SH-SY5Y (cell line): ENCODE results near the gene TLR5.

Experiments
- GATA2 ChIP-seq: IDR thresholded peaks from 2 replicates; pipeline ENCODE4 v1.6.1; 2011; ENCODE audit warnings: mild to moderate bottlenecking, low read depth, low read length
- GATA3 ChIP-seq: IDR thresholded peaks from 2 replicates; pipeline ENCODE4 v1.6.1; 2011; ENCODE audit warnings: low read depth, mild to moderate bottlenecking, low read length, moderate library complexity

The TLR5 gene

DNA sequence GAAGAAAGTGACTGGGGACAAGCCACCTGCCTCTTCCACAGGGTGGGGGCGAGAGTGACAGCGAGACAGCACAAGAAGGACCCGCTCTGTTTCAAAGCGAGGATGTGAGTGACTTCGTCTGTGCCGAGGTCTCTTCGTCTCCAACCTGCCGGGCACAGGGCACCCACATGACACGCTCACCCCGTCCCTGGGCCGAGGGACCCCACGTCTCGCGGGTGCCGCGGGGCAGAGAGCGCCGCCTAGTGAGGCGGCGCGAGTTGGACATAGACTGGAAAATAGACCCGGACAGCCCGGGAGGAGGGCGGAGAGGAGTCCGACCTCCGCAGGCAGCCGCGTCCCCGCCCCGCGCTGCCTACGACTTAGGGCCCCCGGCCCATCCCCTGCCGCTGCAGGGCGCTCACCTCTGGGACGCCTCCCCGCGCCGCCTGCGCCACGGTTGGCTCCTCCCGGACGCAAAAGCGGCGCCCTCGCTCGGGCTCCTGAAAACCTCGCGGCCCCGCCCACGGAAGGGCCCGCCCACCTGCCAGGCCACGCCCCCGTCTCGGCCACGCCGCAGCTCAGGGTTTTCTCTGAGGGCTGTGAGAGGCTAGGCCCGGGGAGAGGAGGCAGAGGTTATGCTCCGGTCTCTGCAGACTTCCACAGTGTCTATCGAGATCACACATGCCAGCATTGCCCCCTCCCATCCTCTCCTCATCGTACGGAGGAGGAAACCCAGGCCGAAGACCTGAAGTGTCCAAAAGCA is at the start of gene TLR5:
Gene TLR5 (minus strand): TSS at position 454 of the 742 bp plus-strand sequence. CDS start 30,217 bp downstream, outside the sequence.
- no peak for TF ChIP-seq GATA2
- no peak for TF ChIP-seq GATA3

- no peak for TF ChIP-seq GATA3
These were observed 47.1 kb upstream of the TLR5 start for GRCh38 chr1:223189903-223190724.

DNA sequence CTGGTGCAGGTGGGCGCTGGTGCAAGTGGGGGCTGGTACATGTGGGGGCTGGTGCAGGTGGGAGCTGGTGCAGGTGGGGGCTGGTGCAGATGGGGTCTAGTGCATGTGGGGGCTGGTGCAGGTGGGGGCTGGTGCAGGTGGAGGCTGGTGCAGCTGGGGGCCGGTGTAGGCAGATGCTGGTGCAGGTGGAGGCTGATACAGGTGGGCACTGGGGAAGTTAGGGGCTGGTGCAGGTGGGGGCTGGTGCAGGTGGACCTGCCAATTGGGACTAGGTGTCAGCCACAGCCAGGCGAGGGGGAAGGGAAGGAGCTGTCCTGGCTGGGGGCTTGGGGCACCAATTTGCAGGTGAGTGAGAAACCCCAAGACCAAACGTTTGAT is 46.5 kb upstream of the TLR5 start:
- TF ChIP-seq GATA2 (no peak), GATA3 (no peak)

DNA sequence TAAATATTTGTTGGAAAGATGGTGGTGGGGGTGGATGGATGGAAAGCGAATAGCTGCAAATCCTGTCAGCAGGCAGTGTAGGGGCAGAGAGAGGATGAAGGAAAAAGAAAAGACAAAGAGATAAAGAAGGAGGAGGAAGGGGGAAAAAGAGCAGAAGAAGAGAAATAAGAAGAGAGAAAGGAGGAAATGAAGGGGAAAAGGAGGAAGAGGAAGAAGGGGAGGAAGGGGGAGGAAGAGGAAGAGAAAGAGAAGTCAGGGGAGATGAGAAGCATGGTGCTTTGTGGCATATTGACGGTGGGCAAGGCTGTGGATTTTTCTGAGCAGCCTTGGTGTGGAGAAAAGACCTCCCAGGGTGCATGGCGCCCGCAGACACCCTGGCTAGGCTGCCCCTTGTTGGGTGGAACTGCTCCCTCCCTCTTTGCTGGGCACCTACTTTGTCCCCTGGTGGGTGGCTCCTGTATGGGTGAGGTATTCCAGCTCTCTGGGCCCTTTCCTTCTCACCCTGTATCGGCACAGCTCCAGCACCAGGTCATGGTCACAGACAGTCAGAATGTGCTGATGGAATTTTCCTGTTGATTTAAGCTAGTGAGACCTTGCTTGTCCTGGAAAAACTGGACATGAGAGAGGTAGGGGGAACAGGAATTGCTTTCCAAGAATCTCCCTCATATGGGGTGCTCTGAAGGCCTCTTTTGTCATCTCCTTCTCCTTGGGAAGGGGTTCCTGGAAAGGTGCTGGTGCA is 45.7 kb upstream of the TLR5 start:
- no peak for TF ChIP-seq GATA3
- TF ChIP-seq GATA2, result no peak

GRCh38 chr1:223186800-223187199 is 43.8 kb upstream of the TLR5 start:
- TF ChIP-seq GATA2 (no peak), GATA3 (no peak)

DNA sequence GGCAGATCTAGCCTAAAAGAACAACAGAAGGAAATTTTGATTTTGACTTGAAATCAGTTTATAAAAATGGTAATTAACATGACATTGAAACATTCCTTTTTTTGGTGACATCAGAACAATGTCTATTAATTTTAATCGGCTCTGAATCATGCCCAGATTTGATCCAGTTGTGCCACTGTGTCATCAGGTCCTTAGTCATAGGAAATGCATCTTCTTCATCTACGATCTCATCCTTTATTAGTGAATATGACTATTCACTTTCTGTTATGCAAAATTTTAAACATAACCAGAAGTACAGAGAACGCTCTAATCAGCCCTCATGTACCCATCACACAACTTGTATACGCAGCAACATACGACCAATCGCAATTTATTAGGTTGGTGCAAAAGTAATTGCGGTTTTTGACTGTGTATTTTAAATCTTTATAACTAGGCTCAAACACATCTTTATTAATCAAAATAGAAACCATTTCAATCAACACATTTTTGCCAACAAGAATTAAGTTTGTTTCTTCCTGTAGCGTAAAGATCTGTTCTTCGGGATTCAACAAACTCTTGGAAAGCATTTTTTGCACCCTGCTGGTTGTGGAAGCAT is 40.3 kb upstream of the TLR5 start:
- TF ChIP-seq GATA2 (no peak), GATA3 (no peak)

GRCh38 chr1:223180731-223181321 is 37.8 kb upstream of the TLR5 start:
- TF ChIP-seq GATA2 (no peak), GATA3 (no peak)

- TF ChIP-seq GATA3, result no peak
- no peak for TF ChIP-seq GATA2
These were observed 36.7 kb upstream of the TLR5 start for GRCh38 chr1:223179786-223180185.

- TF ChIP-seq GATA2, result no peak
- no peak for TF ChIP-seq GATA3
These were observed 36.2 kb upstream of the TLR5 start for GRCh38 chr1:223179280-223179679.

- no peak for TF ChIP-seq GATA3
- no peak for TF ChIP-seq GATA2
These were observed 34.6 kb upstream of the TLR5 start for GRCh38 chr1:223177681-223178080.

- TF ChIP-seq GATA3 (no peak), GATA2 (no peak)
These were observed 33.4 kb upstream of the TLR5 start for GRCh38 chr1:223176437-223176836.

- no peak for TF ChIP-seq GATA2
- TF ChIP-seq GATA3, result no peak
These were observed 32.6 kb upstream of the TLR5 start for GRCh38 chr1:223175633-223176032.

DNA sequence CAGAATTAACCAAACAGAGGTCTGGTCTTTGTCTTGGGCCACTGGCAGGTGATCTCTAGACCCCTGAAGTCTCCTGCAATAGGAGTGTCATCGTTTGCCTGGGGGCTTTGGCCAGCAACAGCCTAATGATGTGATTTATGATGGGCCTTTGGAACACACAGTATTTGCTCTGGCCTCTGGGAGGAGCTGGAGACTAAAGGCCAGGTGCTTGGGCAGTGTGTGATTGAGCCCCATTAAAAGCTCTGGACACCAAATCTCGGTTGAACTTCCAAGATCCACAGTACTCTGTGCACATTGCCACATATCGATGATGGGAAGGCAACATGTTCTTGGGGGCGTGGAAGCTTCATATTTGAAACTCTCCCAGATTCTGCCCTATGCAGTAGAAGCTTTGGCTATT is 32.0 kb upstream of the TLR5 start:
- TF ChIP-seq GATA2, result no peak
- no peak for TF ChIP-seq GATA3

DNA sequence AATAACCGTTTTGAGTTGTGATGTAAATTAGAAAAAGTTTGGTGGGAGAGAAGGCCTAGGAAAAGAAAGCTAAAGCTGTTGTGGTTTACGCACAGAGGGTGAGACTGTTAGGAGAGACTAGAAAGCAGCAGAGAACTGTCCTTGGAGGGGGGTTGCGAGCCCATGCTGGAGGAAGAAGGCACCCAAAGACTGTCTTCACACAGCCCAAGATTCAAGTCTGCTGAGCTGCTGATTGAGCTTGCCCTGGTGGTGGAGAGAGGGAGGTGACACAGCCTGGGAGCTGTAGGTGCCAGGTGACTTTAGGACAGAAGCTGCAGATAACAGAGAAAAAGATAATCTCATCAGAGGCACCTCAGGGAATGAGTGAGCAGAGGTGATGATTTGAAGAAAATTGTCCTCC is 18.3 kb upstream of the TLR5 start:
- TF ChIP-seq GATA2 (no peak), GATA3 (no peak)

DNA sequence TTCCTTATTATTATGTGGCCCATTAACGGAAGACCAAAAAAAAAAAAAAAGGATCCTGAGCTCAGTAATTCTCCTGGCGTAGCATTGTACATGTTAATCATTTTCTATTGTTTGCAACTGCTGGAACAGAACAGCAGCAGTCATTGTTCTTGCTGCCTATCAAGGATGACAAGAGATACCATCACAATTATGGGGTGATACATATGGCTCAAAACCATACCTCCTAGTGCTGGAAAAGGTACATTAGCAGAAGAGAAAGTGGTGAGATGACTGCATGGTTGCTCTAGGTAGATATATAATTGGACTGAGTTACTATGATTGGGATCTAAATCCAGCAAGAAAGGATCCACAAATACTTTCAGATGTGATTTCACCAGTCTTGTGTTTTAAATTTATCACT is 13.3 kb upstream of the TLR5 start:
- TF ChIP-seq GATA2, result peak; percentile 42; the same call in 1 of the 2 replicates
- no peak for TF ChIP-seq GATA3
